ENCODE data around the gene RNU5B-1. TPM values are rescaled to one million over a fixed set of nuclear protein-coding genes. Genes with fewer than 3 reads are reported as not detected.
A peak's percentile ranks its signal among the peaks of the same experiment; 100 is the strongest.

The RNU5B-1 gene
- total RNA-seq, 2 experiments from 2014 or later: 23.7 to 34.8 TPM

- ChIA-PET CTCF (no interaction called here), POLR2A (no interaction called here)
Measured at GRCh38 chr15:65332391-65333147, 28.1 kb downstream of the RNU5B-1 start.

GRCh38 chr15:65333148-65333820 is 28.8 kb downstream of the RNU5B-1 start:
- intact Hi-C loops (cut with DNase I, micrococcal nuclease): loop anchor here in 1 of 2 experiments (5.0 kb wide), 1 partner anchor 39 kb away; no protein-coding TSS in a partner anchor
- no peaks in the 10 kb centered on the region for H3K27me3 ChIP-seq (ENCODE audit: control insufficient read depth in 1 of 2, insufficient read depth in 2 of 2, low read length in 2 of 2)
- Mint-ChIP-seq H3K27me3 (peaks cover 10% of the 10 kb centered on the region), H3K27ac (no peak overlapping the region), H3K4me3 (no peak overlapping the region), H3K36me3 (ENCODE audit: low read depth) (no peaks in the 10 kb centered on the region), H3K4me1 (ENCODE audit: low read depth) (no peaks in the 10 kb centered on the region), H3K9me3 (no peaks in the 10 kb centered on the region)
- DNase-seq (peak in 1 of 14 experiments; percentile 10), ATAC-seq (ENCODE audit: poor library complexity) (no peak)
- no peaks in the 10 kb centered on the region for H3K4me1 ChIP-seq (ENCODE audit: insufficient read depth, low read length)
- CTCF ChIA-PET: no interaction called here
- no peak overlapping the region for H3K4me3 ChIP-seq (ENCODE audit: low read length)
- H3K9me3 ChIP-seq (ENCODE audit: control insufficient read depth in 1 of 2, insufficient read depth in 1 of 2, low read length in 2 of 2): peaks cover 0 to 4% of the 10 kb centered on the region in 2 experiments
- no peak overlapping the region for H3K27ac ChIP-seq (ENCODE audit: low read depth in 1 of 2, low read length in 2 of 2)
- no peaks in the 10 kb centered on the region for H3K36me3 ChIP-seq (ENCODE audit: insufficient read depth, low read length)
- TF ChIP-seq CTCF (IDR thresholded peaks at IDR 0.05): no peak
- POLR2A ChIA-PET: no interaction called here

More at GRCh38 chr15:65332391-65333147, 28.1 kb downstream of the RNU5B-1 start:
- TF ChIP-seq CTCF (IDR thresholded peaks at IDR 0.05): no peak
- H3K4me1 Mint-ChIP-seq (ENCODE audit: low read depth): no peaks in the 10 kb centered on the region
- Histone ChIP-seq H3K36me3 (ENCODE audit: insufficient read depth, low read length) (no peaks in the 10 kb centered on the region), H3K4me3 (ENCODE audit: low read length) (no peak overlapping the region), H3K4me1 (ENCODE audit: insufficient read depth, low read length) (no peaks in the 10 kb centered on the region), H3K27ac (ENCODE audit: low read depth in 1 of 2, low read length in 2 of 2) (no peak overlapping the region), H3K9me3 (ENCODE audit: control insufficient read depth in 1 of 2, insufficient read depth in 1 of 2, low read length in 2 of 2) (peaks cover 0 to 4% of the 10 kb centered on the region in 2 experiments), H3K27me3 (ENCODE audit: control insufficient read depth in 1 of 2, insufficient read depth in 2 of 2, low read length in 2 of 2) (no peaks in the 10 kb centered on the region)
- DNase-seq (no peak), ATAC-seq (ENCODE audit: poor library complexity) (no peak)
- intact Hi-C loops (cut with DNase I, micrococcal nuclease): loop anchor here in 1 of 2 experiments (5.0 kb wide), 1 partner anchor 40 kb away; no protein-coding TSS in a partner anchor
- H3K27ac Mint-ChIP-seq: no peak overlapping the region
- no peaks in the 10 kb centered on the region for H3K9me3 Mint-ChIP-seq
- H3K36me3 Mint-ChIP-seq (ENCODE audit: low read depth): no peaks in the 10 kb centered on the region
- no peak overlapping the region for H3K4me3 Mint-ChIP-seq
- peaks cover 15% of the 10 kb centered on the region for H3K27me3 Mint-ChIP-seq

- Histone ChIP-seq H3K4me1 (ENCODE audit: insufficient read depth, low read length) (no peaks in the 10 kb centered on the region), H3K36me3 (ENCODE audit: insufficient read depth, low read length) (no peaks in the 10 kb centered on the region), H3K27ac (ENCODE audit: low read depth in 1 of 2, low read length in 2 of 2) (no peak overlapping the region), H3K9me3 (ENCODE audit: control insufficient read depth in 1 of 2, insufficient read depth in 1 of 2, low read length in 2 of 2) (peaks cover 0 to 4% of the 10 kb centered on the region in 2 experiments), H3K4me3 (ENCODE audit: low read length) (no peak overlapping the region), H3K27me3 (ENCODE audit: control insufficient read depth in 1 of 2, insufficient read depth in 2 of 2, low read length in 2 of 2) (no peaks in the 10 kb centered on the region)
- intact Hi-C loops (cut with DNase I, micrococcal nuclease): loop anchor here in 1 of 2 experiments (5.0 kb wide), 1 partner anchor 38 kb away; no protein-coding TSS in a partner anchor
- peaks cover 9% of the 10 kb centered on the region for H3K27me3 Mint-ChIP-seq
- TF ChIP-seq CTCF (IDR thresholded peaks at IDR 0.05): no peak
- H3K36me3 Mint-ChIP-seq (ENCODE audit: low read depth): no peaks in the 10 kb centered on the region
- H3K9me3 Mint-ChIP-seq: no peaks in the 10 kb centered on the region
- no peak overlapping the region for H3K27ac Mint-ChIP-seq
- ChIA-PET POLR2A (no interaction called here), CTCF (no interaction called here)
- H3K4me3 Mint-ChIP-seq: no peak overlapping the region
- no peak for ATAC-seq (ENCODE audit: poor library complexity)
- no peaks in the 10 kb centered on the region for H3K4me1 Mint-ChIP-seq (ENCODE audit: low read depth)
- no peak for DNase-seq
Measured at GRCh38 chr15:65333856-65334255, 29.4 kb downstream of the RNU5B-1 start.

Measured in CD4-positive, alpha-beta T cell (primary cell).